Measurements from ENCODE around the gene HIP1R.

DNA sequence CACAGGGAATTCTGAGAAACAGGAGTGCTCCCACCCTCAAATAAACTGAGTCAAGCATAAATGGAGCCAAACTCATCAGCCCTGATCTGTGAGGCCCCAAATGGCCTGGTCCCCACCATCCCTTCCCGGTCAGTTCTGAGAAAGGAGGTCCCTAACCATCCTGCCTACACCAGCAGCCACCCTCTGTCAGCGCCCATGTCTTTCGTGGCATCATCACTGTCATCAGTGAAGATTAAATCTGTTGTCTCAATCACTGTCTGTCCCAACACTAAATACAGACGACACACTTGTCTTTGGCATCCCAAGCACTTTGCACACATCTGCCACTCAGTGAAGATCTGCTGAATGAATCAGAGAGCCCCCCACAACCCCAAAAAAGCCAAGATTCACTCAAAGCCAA lies 38.3 kb downstream of the HIP1R start:
- TF ChIP-seq, protein P1, sequence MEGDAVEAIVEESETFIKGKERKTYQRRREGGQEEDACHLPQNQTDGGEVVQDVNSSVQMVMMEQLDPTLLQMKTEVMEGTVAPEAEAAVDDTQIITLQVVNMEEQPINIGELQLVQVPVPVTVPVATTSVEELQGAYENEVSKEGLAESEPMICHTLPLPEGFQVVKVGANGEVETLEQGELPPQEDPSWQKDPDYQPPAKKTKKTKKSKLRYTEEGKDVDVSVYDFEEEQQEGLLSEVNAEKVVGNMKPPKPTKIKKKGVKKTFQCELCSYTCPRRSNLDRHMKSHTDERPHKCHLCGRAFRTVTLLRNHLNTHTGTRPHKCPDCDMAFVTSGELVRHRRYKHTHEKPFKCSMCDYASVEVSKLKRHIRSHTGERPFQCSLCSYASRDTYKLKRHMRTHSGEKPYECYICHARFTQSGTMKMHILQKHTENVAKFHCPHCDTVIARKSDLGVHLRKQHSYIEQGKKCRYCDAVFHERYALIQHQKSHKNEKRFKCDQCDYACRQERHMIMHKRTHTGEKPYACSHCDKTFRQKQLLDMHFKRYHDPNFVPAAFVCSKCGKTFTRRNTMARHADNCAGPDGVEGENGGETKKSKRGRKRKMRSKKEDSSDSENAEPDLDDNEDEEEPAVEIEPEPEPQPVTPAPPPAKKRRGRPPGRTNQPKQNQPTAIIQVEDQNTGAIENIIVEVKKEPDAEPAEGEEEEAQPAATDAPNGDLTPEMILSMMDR (IDR thresholded peaks at IDR 0.05; ENCODE audit: insufficient read depth, low read depth, low read length): no peak
- TF ChIP-seq EZH2 (IDR thresholded peaks at IDR 0.05; ENCODE audit: insufficient read depth, low read length): no peak

Data from astrocyte (in vitro differentiated cells and primary cell).